ENCODE data around the gene CWC25. TPM values are rescaled to one million over a fixed set of nuclear protein-coding genes. Genes with fewer than 3 reads are reported as not detected.

Gene CWC25
- total RNA-seq, 4 donors from 2014 or later = 19.0 to 26.8 (median 22.1) TPM

GRCh38 chr17:38751144-38751807, 73.8 kb downstream of the CWC25 start:
- no peak for DNase-seq
- peaks cover 6 to 9% of the 10 kb centered on the region in 2 donors for H3K36me3 ChIP-seq
- peak overlapping the region; percentile 3 to 93 (median 4) for H3K27ac ChIP-seq
- H3K27me3 ChIP-seq = no peaks in the 10 kb centered on the region
- intact Hi-C loops (cut with DNase I) = no loop called here
- H3K9me3 ChIP-seq = no peaks in the 10 kb centered on the region
- H3K4me3 ChIP-seq (replicated peaks in 1 of 3) = peak overlapping the region in 1 of 3 donors; percentile 97
- TF ChIP-seq POLR2A (IDR thresholded peaks at IDR 0.05) = no peak
- TF ChIP-seq CTCF (IDR thresholded peaks at IDR 0.05) = no peak
- peaks cover 41 to 43% of the 10 kb centered on the region in 2 donors for H3K4me1 ChIP-seq
- 3 to 4% methylated on average over 10 of the region's 10 CpGs for WGBS, 2 donors

Small RNA genes lying within 50 kb of the gene (microRNA-seq; reads per million reads assigned to microRNA genes)
- 1.8 reads per million for gene MIR4727

Small RNA genes lying within 50 kb of the gene (small RNA-seq; reads per million reads assigned to genes)
- gene MIR4727 (not detected), gene RNU6-866P (not detected), gene SNORA21 (not detected), gene SNORA21B (not detected)

Other genes starting within 250 kb of the CWC25 start
- gene SRCIN1, start 219.4 kb downstream of the CWC25 start, total RNA-seq = under 1 TPM; 0.54 to 0.89 (median 0.69) TPM
- gene EPOP, start 150.4 kb downstream of the CWC25 start, total RNA-seq = 1 to 10 TPM in 1 of 4 donors, under 1 TPM in 3; 0.20 to 1.8 (median 0.41) TPM
- gene MLLT6, start 120.0 kb downstream of the CWC25 start, total RNA-seq = 100 to 1,000 TPM; 111 to 192 (median 115) TPM
- gene CISD3, start 95.0 kb downstream of the CWC25 start, total RNA-seq = 10 to 100 TPM; 12.4 to 29.0 (median 18.2) TPM
- gene PCGF2, start 77.0 kb downstream of the CWC25 start, total RNA-seq = 10 to 100 TPM in 2 of 4 donors, 1 to 10 TPM in 2; 8.5 to 13.5 (median 10.9) TPM
- gene PSMB3, start 72.6 kb downstream of the CWC25 start, total RNA-seq = 100 to 1,000 TPM; 135 to 256 (median 222) TPM
- gene PIP4K2B, start 25.8 kb downstream of the CWC25 start, total RNA-seq = 10 to 100 TPM; 40.8 to 48.6 (median 43.8) TPM
- 1,000 to 10,000 TPM; 1,055 to 2,735 (median 1,279) TPM for gene RPL23, start 28.4 kb upstream of the CWC25 start, total RNA-seq
- 10 to 100 TPM; 69.3 to 77.5 (median 71.1) TPM for gene LASP1, start 44.7 kb upstream of the CWC25 start, total RNA-seq
- gene FBXO47, start 142.1 kb upstream of the CWC25 start, total RNA-seq = not detected

All from thyroid gland (tissue), 4 donors.